ENCODE measurements around the gene SPOCK1. TPM values are rescaled to one million over a fixed set of nuclear protein-coding genes. Genes with fewer than 3 reads are reported as not detected.

The SPOCK1 gene
- total and polyA plus RNA-seq, 2 of the 4 experiments (the other 2 are of a cell fraction): 5.0 to 20.3 TPM

DNA sequence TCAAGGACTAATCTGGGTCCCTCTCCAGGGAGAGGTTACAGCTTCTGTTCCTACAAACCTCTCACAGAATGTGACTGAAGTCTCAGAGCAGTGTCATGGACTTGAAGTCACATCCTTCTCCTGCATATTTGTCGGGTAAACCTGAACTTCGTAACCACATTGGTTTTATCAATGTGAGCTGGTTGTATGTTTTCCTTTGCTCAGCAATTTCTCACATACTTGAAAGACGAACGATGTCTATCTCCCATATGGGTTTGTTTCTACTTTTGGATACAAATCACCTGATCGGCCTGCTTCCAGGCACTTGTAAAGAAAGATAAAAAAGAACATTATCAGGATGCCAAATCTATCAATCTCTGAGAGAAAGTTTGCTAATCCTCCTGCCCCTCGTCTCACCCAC is 411.0 kb downstream of the SPOCK1 start:
- Histone ChIP-seq H2BK5ac (ENCODE audit: low read depth, low read length, poor library complexity, severe bottlenecking) (no peak overlapping the region), H4K8ac (ENCODE audit: low read depth in 2 of 2, low read length in 2 of 2) (no peak overlapping the region), H3K14ac (replicated peaks; ENCODE audit: low read depth, low read length) (no peak overlapping the region), H3K9me3 (ENCODE audit: control insufficient read depth, insufficient read depth, low read length) (no peaks in the 10 kb centered on the region), H3K27me3 (ENCODE audit: control insufficient read depth, insufficient read depth, low read length) (no peaks in the 10 kb centered on the region), H2BK120ac (ENCODE audit: low read depth, low read length) (no peak overlapping the region), H3K23ac (ENCODE audit: low read depth, low read length) (no peak overlapping the region), H4K5ac (ENCODE audit: low read depth, low read length) (no peak overlapping the region), H3K4me3 (ENCODE audit: insufficient read depth, low read depth, low read length) (no peak overlapping the region), H2BK15ac (ENCODE audit: low read depth, low read length) (no peak overlapping the region), H3K56ac (ENCODE audit: extremely low read depth, insufficient read depth, low read length) (no peak overlapping the region), H3K9ac (ENCODE audit: low read depth, low read length) (no peak overlapping the region), H3K27ac (ENCODE audit: insufficient read depth, low read length) (no peak overlapping the region), H3K9me1 (ENCODE audit: insufficient read depth, low read length) (no peaks in the 10 kb centered on the region), H2BK20ac (ENCODE audit: low read depth, low read length) (no peak overlapping the region), H3K36me3 (ENCODE audit: control insufficient read depth, insufficient read depth, low read length) (no peaks in the 10 kb centered on the region), H2AK5ac (ENCODE audit: low read depth, low read length) (no peak overlapping the region), H4K20me1 (ENCODE audit: insufficient read depth, low read length) (no peaks in the 10 kb centered on the region), H3K4me2 (ENCODE audit: low read depth, low read length) (no peak overlapping the region), H3K18ac (ENCODE audit: low read depth, low read length) (no peak overlapping the region), H3K4me1 (ENCODE audit: control insufficient read depth, insufficient read depth, low read length) (no peaks in the 10 kb centered on the region), H2AFZ (replicated peaks; ENCODE audit: low read length, poor library complexity) (no peak overlapping the region), H2AK9ac (replicated peaks; ENCODE audit: low read depth, low read length, poor library complexity) (no peak overlapping the region), H3K79me1 (ENCODE audit: low read depth in 1 of 2, low read length in 2 of 2) (no peaks in the 10 kb centered on the region), H4K91ac (ENCODE audit: insufficient read depth, low read depth, low read length) (no peak overlapping the region), H3K4ac (ENCODE audit: low read depth, low read length) (no peak overlapping the region)
- no TSS peak for BruUV-seq (replicated peaks)
- intact Hi-C loops (cut with micrococcal nuclease) (no loop called here), dilution Hi-C loops (cut with HindIII; ENCODE audit: low sequenced_read_pairs, unreplicated experiment) (no loop called here), in situ Hi-C loops (cut with MboI; ENCODE audit: low sequenced_read_pairs) (no loop called here)
- POLR2A ChIA-PET (ENCODE audit: unreplicated experiment): no interaction called here
- CTCF ChIA-PET: no interaction called here
- no CpG with 5 or more reads among the region's 6 CpGs for WGBS, 2 experiments (ENCODE audit: extremely low coverage in 2 of 2, insufficient read length in 1 of 2)
- DNase-seq (no peak), ATAC-seq (ENCODE audit: low read depth) (no peak)
- no peak for TF ChIP-seq RAD21 (IDR thresholded peaks at IDR 0.05; ENCODE audit: low read length)
- peak; percentile 74 for TF ChIP-seq MAFK (IDR thresholded peaks at IDR 0.05; ENCODE audit: low read depth, low read length)
- no peak for TF ChIP-seq POLR2A (IDR thresholded peaks at IDR 0.05; ENCODE audit: low read depth, low read length)

Measured in IMR-90 (cell line).